DOHH2 (cell line): Measurements from ENCODE around the gene FAHD2B.
"Not testable (repeated sequence)": the region's sequence is repeated elsewhere in the genome, so short reads cannot be mapped to it uniquely, and the experiment has no call there.

Experiments used
- EZH2phosphoT487 ChIP-seq: fragments of 200-600 bp; sonication (generic); IDR thresholded peaks from 2 replicates; pipeline ENCODE4 v1.6.1; 2017; ENCODE audit warnings: borderline replicate concordance, mild to moderate bottlenecking, antibody characterized with exemption, low read length, moderate library complexity, mixed read lengths
- TF ChIP-seq, protein P1 (sequence below): fragments of 200-600 bp; sonication (generic); IDR thresholded peaks from one replicate; pipeline ENCODE4 v1.5.1; 2014; ENCODE audit warnings: antibody characterized with exemption, mild to moderate bottlenecking, low read depth, low read length; ENCODE audit not compliant: poor library complexity, severe bottlenecking

DNA sequence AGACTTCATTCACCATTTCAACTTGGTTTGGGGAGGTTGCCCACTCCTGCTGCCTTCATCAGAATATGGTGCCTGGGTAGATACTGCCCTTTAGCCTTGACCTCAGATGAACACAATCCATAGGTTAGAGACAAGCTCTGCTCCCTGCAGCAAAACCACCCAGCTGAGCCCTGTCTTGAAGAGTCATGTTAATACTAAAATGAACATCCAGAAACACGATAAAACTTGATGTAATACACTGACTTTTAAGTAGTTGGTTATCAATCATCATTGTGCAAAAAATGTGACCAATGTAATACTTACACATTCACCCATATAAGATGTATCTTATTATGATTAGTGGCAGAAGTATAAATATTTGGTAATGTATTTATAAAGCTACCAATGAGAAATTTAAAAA, 32.7 kb downstream of the FAHD2B start:
- TF ChIP-seq, protein P1, sequence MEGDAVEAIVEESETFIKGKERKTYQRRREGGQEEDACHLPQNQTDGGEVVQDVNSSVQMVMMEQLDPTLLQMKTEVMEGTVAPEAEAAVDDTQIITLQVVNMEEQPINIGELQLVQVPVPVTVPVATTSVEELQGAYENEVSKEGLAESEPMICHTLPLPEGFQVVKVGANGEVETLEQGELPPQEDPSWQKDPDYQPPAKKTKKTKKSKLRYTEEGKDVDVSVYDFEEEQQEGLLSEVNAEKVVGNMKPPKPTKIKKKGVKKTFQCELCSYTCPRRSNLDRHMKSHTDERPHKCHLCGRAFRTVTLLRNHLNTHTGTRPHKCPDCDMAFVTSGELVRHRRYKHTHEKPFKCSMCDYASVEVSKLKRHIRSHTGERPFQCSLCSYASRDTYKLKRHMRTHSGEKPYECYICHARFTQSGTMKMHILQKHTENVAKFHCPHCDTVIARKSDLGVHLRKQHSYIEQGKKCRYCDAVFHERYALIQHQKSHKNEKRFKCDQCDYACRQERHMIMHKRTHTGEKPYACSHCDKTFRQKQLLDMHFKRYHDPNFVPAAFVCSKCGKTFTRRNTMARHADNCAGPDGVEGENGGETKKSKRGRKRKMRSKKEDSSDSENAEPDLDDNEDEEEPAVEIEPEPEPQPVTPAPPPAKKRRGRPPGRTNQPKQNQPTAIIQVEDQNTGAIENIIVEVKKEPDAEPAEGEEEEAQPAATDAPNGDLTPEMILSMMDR: not testable (repeated sequence)
- TF ChIP-seq EZH2phosphoT487: not testable (repeated sequence)
